Heart left ventricle (tissue), 16 donors: Measurements from ENCODE around the gene TGFBR3L. TPM values are rescaled to one million over a fixed set of nuclear protein-coding genes. Genes with fewer than 3 reads are reported as not detected.
A peak's percentile ranks its signal among the peaks of the same experiment; 100 is the strongest.

Experiments
- ATAC-seq, 4 donors: fragments of 200-7000 bp; cut with Tn5 transposase; one replicate each; pipeline ENCODE4 v1.9.1; 2020 to 2022; ENCODE audit warnings: moderate library complexity in 4 of 4, mild to moderate bottlenecking in 3 of 4, moderate number of reproducible peaks in 1 of 4
- DNase-seq, 5 donors: peaks; one replicate each; pipeline ENCODE4 v3.0.0-alpha.2; 2020
- H3K27ac ChIP-seq, 12 donors: fragments of 200-600 bp; sonication (generic) in 4 of 12; one replicate each; pipeline versions ENCODE4 v1.5.0 to v1.8.0; 2016 to 2022; ENCODE audit warnings: mild to moderate bottlenecking in 2 of 12
- H3K27me3 ChIP-seq, 9 donors: fragments of 200-600 bp; sonication (generic) in 2 of 9; one replicate each; pipeline versions ENCODE4 v1.5.1 to v1.8.0; 2016 to 2022; ENCODE audit warnings: mild to moderate bottlenecking in 3 of 9
- H3K36me3 ChIP-seq, 9 donors: fragments of 200-600 bp; sonication (generic) in 2 of 9; one replicate each; pipeline versions ENCODE4 v1.5.0 to v1.8.0; 2018 to 2022; ENCODE audit warnings: mild to moderate bottlenecking in 2 of 9
- H3K4me1 ChIP-seq, 12 donors: fragments of 200-600 bp; sonication (generic) in 4 of 12; one replicate each; pipeline versions ENCODE4 v1.5.0 to v1.8.0; 2016 to 2022; ENCODE audit warnings: mild to moderate bottlenecking in 3 of 12
- H3K4me3 ChIP-seq, 12 donors: fragments of 200-600 bp; sonication (generic) in 4 of 12; one replicate each; pipeline versions ENCODE4 v1.5.0 to v1.8.0; 2017 to 2022; ENCODE audit warnings: mild to moderate bottlenecking in 9 of 12, moderate library complexity in 4 of 12
- H3K9me3 ChIP-seq, 12 donors: fragments of 200-600 bp; sonication (generic) in 4 of 12; one replicate each; pipeline versions ENCODE4 v1.5.0 to v1.8.0; 2016 to 2022; ENCODE audit warnings: mild to moderate bottlenecking in 1 of 12
- CTCF ChIP-seq, 12 donors: fragments of 200-600 bp; sonication (generic) in 4 of 12; IDR thresholded peaks; one replicate each; pipeline versions ENCODE4 v1.5.0 to v1.8.0; 2018 to 2022; ENCODE audit warnings: antibody characterized with exemption in 12 of 12, mild to moderate bottlenecking in 5 of 12
- POLR2A ChIP-seq, 2 donors: fragments of 450-650 bp; IDR thresholded peaks; one replicate each; pipeline ENCODE4 v1.6.1; 2017; ENCODE audit warnings: antibody characterized with exemption in 2 of 2, mild to moderate bottlenecking in 2 of 2, moderate library complexity in 2 of 2
- WGBS, 4 donors: extraction: QIAGEN DNeasy Blood & Tissue Kit in 2 of 4; methylation state at CpG; one replicate each; pipeline versions ENCODE4 v1.1.5 to v1.1.7; 2013 to 2018; 5-methylcytosine and 5-hydroxymethylcytosine counted together
- intact Hi-C, 10 donors: fragments of 100-400 bp; cut with DNase I; formaldehyde crosslinking; loops; one replicate each; pipeline versions ENCODE4 v1.11.1 to v1.14.2; 2022
- polyA plus RNA-seq, 2 donors: library from polyadenylated mRNA; stranded (reverse); fragments of 200-250 nt; gene quantifications; one replicate each; pipeline ENCODE4 v1.2.3, GENCODE V29; 2013
- total RNA-seq, 9 donors: library from RNA; depleted of rRNA in 2 of 9; stranded (reverse); fragments of >200 nt in 2 of 9; fragmentation: NEBNext Ultra II Directional in 3 of 9; extraction: Animal tissue kit (Norgen Biotek cat#: 25700) in 3 of 9; gene quantifications; one replicate each; pipeline versions ENCODE4 v1.1.0 to v1.2.4, GENCODE V29; 2016 to 2023
- donor health status: ischemic (EF 13 %, LVEDD 7.1; RV severe dilation, severe dysfunction).
- donor health status: healthy with polysubstance abuse.
- donor health status: DM: no; HTN: yes; CAD: no.
- donor health status: DM: no; HTN: no; CAD: no.
- donor health status: ischemic (EF 25% LVEDD 6.9; RV normal size, moderate dysfunction).
- donor health status: ischemic (EF 25% LVEDD 5.7; RV mildly dilated, moderate dysfunction).
- donor health status: healthy.
- donor health status: DM: yes; HTN: yes; CAD: no.
- donor health status: ischemic (EF 35%, LVEDD 5.7; RV mildly dilated, moderate dysfunction).
- donor health status: nonischemic (EF 11% LVEDD 7.7; RV severe dilation, severe dysfunction).
- donor health status: DM: yes; HTN: yes; CAD: no.
- donor health status: PGD.
- donor health status: ischemic (EF 29% LVEDD 5.4; RV normal size, mild dysfunction).
- donor health status: nonischemic (EF 23%, LVEDD 6.1; RV moderate dilation, normal function).

TGFBR3L gene
- total and polyA plus RNA-seq, 11 donors: 0.76 to 41.2 (median 6.8) TPM

DNA sequence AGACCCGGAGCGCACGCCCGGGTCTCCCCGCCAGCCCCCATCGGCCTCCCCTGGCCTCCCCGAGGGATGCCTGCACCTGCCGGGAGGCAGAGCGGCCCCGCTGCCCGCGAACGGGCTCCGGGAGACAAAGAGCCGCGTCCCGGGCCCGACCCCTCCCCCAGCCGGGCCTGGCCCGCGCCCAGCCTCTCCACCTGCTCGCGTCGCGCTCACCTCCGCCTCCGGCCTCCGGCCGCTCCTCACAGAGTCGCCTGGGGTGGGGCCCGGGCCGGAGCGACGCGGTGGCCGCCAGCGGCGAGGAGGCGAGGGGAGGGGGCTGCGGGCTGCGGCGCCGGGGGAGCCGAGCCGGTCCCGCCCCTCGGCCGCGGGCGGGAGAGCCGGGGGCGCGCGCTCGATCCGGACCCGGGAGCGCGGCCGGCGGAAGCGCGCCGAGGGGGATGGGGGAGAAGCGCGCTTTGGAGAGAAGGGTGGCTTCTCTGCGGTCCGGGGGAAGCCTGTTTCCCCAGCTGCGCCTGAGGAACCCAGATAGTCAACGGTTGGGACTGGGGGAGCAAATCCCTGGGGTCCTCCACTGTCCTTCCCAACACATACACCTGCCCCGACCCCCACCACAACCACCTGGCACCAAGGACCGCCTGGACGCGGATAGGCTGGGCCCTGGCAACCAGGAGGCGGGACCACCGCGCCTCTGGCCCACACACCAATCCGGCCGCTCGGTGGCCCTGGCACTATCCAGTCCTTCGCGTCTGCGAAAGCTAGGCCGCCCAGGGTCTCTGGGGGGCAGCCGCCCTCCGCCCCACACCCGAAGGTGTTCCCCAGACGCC lies 40.3 kb upstream of the TGFBR3L start, which contains the start of gene PRR36:
PRR36 (minus strand) TSS at position 315 of the 821 bp plus-strand sequence. CDS start 701 bp downstream, outside the sequence.
- H3K4me1 ChIP-seq: peaks cover 0 to 45% (median 10%) of the 10 kb centered on the region in 12 donors
- 0 to 2% (median 1%) methylated on average over 47 to 88 of the region's 88 CpGs for WGBS, 4 donors
- no peaks in the 10 kb centered on the region for H3K36me3 ChIP-seq
- H3K27me3 ChIP-seq: peaks cover 10 to 35% (median 25%) of the 10 kb centered on the region in 9 donors
- ATAC-seq: peak in 3 of 4 donors; percentile 13 to 41 (median 28)
- H3K9me3 ChIP-seq: no peaks in the 10 kb centered on the region
- peak within 1 kb of the TSS; percentile 13 to 56 (median 41) for H3K4me3 ChIP-seq
- TF ChIP-seq CTCF (IDR thresholded peaks at IDR 0.05) (no peak), POLR2A (IDR thresholded peaks at IDR 0.05) (no peak)
- no peak within 1 kb of the TSS for H3K27ac ChIP-seq
- intact Hi-C loops: no loop called here
- DNase-seq: peak in 2 of 5 donors; percentile 52 to 57

DNA sequence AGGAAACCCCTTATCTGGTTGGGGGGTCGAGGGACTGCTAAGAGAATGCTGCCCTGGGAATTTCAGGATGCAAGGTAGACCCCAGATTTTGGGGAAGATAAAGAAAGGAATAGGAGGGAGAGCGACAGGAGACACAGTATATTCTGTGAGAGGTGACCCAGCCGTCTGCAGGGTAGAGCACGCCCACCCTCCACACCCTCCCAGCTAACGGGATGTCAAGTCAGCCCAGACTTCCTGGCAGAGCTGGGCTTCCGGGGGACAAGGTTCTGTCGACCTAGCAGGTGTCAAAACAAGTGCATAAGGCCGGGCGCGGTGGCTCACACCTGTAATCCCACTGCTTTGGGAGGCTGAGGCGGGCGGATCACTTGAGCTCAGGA lies 39.7 kb upstream of the TGFBR3L start:
- Histone ChIP-seq H3K4me1 (peaks cover 0 to 39% (median 8%) of the 10 kb centered on the region in 12 donors), H3K4me3 (peak overlapping the region in 9 of 12 donors; percentile 25 to 56 (median 41)), H3K27me3 (peaks cover 10 to 35% (median 25%) of the 10 kb centered on the region in 9 donors), H3K9me3 (no peaks in the 10 kb centered on the region), H3K27ac (no peak overlapping the region), H3K36me3 (no peaks in the 10 kb centered on the region)
- 41 to 50% (median 45%) methylated on average over 11 to 12 of the region's 12 CpGs for WGBS, 4 donors
- DNase-seq (no peak), ATAC-seq (no peak)
- TF ChIP-seq POLR2A (IDR thresholded peaks at IDR 0.05) (no peak), CTCF (IDR thresholded peaks at IDR 0.05) (no peak)
- intact Hi-C loops: no loop called here

DNA sequence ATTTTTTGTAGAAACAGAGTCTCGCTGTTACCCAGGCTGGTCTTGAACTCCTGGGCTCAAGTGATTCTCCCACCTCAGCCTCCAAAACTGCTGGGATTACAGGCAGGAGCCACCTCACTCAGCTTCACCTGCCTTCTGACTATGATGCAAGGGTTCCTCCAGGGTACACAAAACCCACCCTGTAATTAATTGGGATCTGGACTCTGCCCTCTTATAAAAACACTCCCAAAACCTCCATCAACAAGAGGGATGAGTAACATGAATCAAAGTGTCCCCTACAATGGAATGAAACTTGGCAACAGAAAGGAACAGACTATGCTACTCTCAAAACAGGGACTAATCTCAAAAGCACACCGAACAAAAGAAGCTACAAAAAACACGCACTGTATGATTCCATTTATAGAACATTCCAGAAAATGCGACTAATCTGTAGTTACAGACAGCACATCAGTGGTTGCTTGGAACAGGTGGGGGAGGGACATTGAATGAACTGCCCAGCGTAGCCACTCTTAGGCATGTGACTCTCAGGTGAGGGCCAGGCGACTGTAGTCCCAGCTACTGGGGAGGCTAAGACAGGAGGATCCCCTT lies 37.3 kb upstream of the TGFBR3L start:
- no peak for ATAC-seq
- H3K9me3 ChIP-seq: no peaks in the 10 kb centered on the region
- H3K4me3 ChIP-seq: no peak overlapping the region
- no peak overlapping the region for H3K27ac ChIP-seq
- no peak for TF ChIP-seq POLR2A (IDR thresholded peaks at IDR 0.05)
- no peak for TF ChIP-seq CTCF (IDR thresholded peaks at IDR 0.05)
- H3K4me1 ChIP-seq: peaks cover 0 to 21% (median 4%) of the 10 kb centered on the region in 12 donors
- intact Hi-C loops: no loop called here
- DNase-seq: no peak
- 63 to 68% (median 66%) methylated on average over 6 of the region's 6 CpGs for WGBS, 4 donors
- H3K36me3 ChIP-seq: no peaks in the 10 kb centered on the region
- H3K27me3 ChIP-seq: peaks cover 8 to 32% (median 21%) of the 10 kb centered on the region in 9 donors
